T-helper 17 cell (primary cell): ENCODE results near the gene GPR17. TPM values are rescaled to one million over a fixed set of nuclear protein-coding genes. Genes with fewer than 3 reads are reported as not detected.

Experiments
- ATAC-seq: fragments of 150-1000 bp; cut with Tn5 transposase; 2 replicates; pipeline ENCODE4 v1.10.0; 2021; ENCODE audit warnings: mild to moderate bottlenecking, moderate library complexity
- DNase-seq, 3 donors: peaks; one replicate each; pipeline versions ENCODE4 v3.0.0 to v3.0.0-alpha.2; 2020 to 2021
- H3K9me3 ChIP-seq: one replicate; pipeline ENCODE4 v1.7.0; 2013; ENCODE audit warnings: low read length, mild to moderate bottlenecking; ENCODE audit not compliant: control insufficient read depth, poor library complexity, severe bottlenecking
- H3K27ac Mint-ChIP-seq: one replicate; pipeline ENCODE4 v1.8.0; 2022; ENCODE audit warnings: mild to moderate bottlenecking, moderate library complexity, mixed read lengths
- H3K27me3 Mint-ChIP-seq: one replicate; pipeline ENCODE4 v1.8.0; 2022; ENCODE audit warnings: mixed read lengths
- H3K36me3 Mint-ChIP-seq: one replicate; pipeline ENCODE4 v1.8.0; 2022; ENCODE audit warnings: low read depth, mixed read lengths
- H3K4me1 Mint-ChIP-seq: one replicate; pipeline ENCODE4 v1.8.0; 2022; ENCODE audit warnings: mild to moderate bottlenecking, mixed read lengths
- H3K4me3 Mint-ChIP-seq: one replicate; pipeline ENCODE4 v1.8.0; 2022; ENCODE audit warnings: mild to moderate bottlenecking, moderate library complexity, mixed read lengths
- total RNA-seq, 4 donors: library from RNA in 2 of 4; stranded (reverse) in 2 of 4; gene quantifications; one replicate each; pipeline ENCODE4 v1.2.3 and lab custom pipeline; 2022 to 2026

Gene GPR17
- total RNA-seq, 2 donors from 2014 or later = not detected

- no peaks in the 10 kb centered on the region for H3K4me1 Mint-ChIP-seq
- H3K27me3 Mint-ChIP-seq = peaks cover 25% of the 10 kb centered on the region
- ATAC-seq (no peak), DNase-seq (no peak)
- H3K36me3 Mint-ChIP-seq = no peaks in the 10 kb centered on the region
- H3K4me3 Mint-ChIP-seq = no peak overlapping the region
- no peaks in the 10 kb centered on the region for H3K9me3 ChIP-seq
- no peak overlapping the region for H3K27ac Mint-ChIP-seq
These were observed 39.6 kb downstream of the GPR17 start for GRCh38 chr2:127685410-127686080.

GRCh38 chr2:127688405-127688804, 42.5 kb downstream of the GPR17 start:
- DNase-seq = no peak
- Mint-ChIP-seq H3K4me3 (no peak overlapping the region), H3K36me3 (no peaks in the 10 kb centered on the region), H3K4me1 (no peaks in the 10 kb centered on the region), H3K27me3 (peaks cover 19% of the 10 kb centered on the region), H3K27ac (no peak overlapping the region)
- H3K9me3 ChIP-seq = no peaks in the 10 kb centered on the region
- ATAC-seq = no peak

GRCh38 chr2:127690696-127691095, 44.7 kb downstream of the GPR17 start:
- ATAC-seq (no peak), DNase-seq (no peak)
- no peaks in the 10 kb centered on the region for H3K36me3 Mint-ChIP-seq
- H3K4me1 Mint-ChIP-seq = no peaks in the 10 kb centered on the region
- no peak overlapping the region for H3K4me3 Mint-ChIP-seq
- no peaks in the 10 kb centered on the region for H3K9me3 ChIP-seq
- no peak overlapping the region for H3K27ac Mint-ChIP-seq
- peaks cover 7% of the 10 kb centered on the region for H3K27me3 Mint-ChIP-seq

GRCh38 chr2:127694986-127695385, 49.0 kb downstream of the GPR17 start:
- H3K4me3 Mint-ChIP-seq = no peak overlapping the region
- H3K9me3 ChIP-seq = no peaks in the 10 kb centered on the region
- no peak for ATAC-seq
- peaks cover 10% of the 10 kb centered on the region for H3K27me3 Mint-ChIP-seq
- no peak for DNase-seq
- no peak overlapping the region for H3K27ac Mint-ChIP-seq
- peaks cover 8% of the 10 kb centered on the region for H3K36me3 Mint-ChIP-seq
- no peaks in the 10 kb centered on the region for H3K4me1 Mint-ChIP-seq

GRCh38 chr2:127695491-127696472, 49.8 kb downstream of the GPR17 start:
- H3K4me1 Mint-ChIP-seq = peaks cover 7% of the 10 kb centered on the region
- peaks cover 8% of the 10 kb centered on the region for H3K36me3 Mint-ChIP-seq
- peaks cover 10% of the 10 kb centered on the region for H3K27me3 Mint-ChIP-seq
- H3K27ac Mint-ChIP-seq = no peak overlapping the region
- H3K4me3 Mint-ChIP-seq = no peak overlapping the region
- DNase-seq = no peak
- H3K9me3 ChIP-seq = no peaks in the 10 kb centered on the region
- ATAC-seq = peak; percentile 65

GRCh38 chr2:127697482-127698180, 51.7 kb downstream of the GPR17 start:
- H3K4me1 Mint-ChIP-seq = peaks cover 14% of the 10 kb centered on the region
- ATAC-seq = no peak

GRCh38 chr2:127698553-127699355, 52.8 kb downstream of the GPR17 start:
- no peak for ATAC-seq
- no peak overlapping the region for H3K27ac Mint-ChIP-seq
- peak overlapping the region; percentile 57 for H3K4me3 Mint-ChIP-seq

More at GRCh38 chr2:127697482-127698180, 51.7 kb downstream of the GPR17 start:
- no peak for DNase-seq
- peaks cover 8% of the 10 kb centered on the region for H3K36me3 Mint-ChIP-seq
- no peaks in the 10 kb centered on the region for H3K9me3 ChIP-seq
- H3K27ac Mint-ChIP-seq = no peak overlapping the region
- peaks cover 10% of the 10 kb centered on the region for H3K27me3 Mint-ChIP-seq
- H3K4me3 Mint-ChIP-seq = no peak overlapping the region

GRCh38 chr2:127700527-127701192, 54.7 kb downstream of the GPR17 start:
- peak overlapping the region; percentile 93 for H3K4me3 Mint-ChIP-seq
- peaks cover 10% of the 10 kb centered on the region for H3K27me3 Mint-ChIP-seq
- H3K36me3 Mint-ChIP-seq = peaks cover 8% of the 10 kb centered on the region
- ATAC-seq (no peak), DNase-seq (no peak)
- peak overlapping the region; percentile 91 for H3K27ac Mint-ChIP-seq
- peaks cover 23% of the 10 kb centered on the region for H3K4me1 Mint-ChIP-seq
- no peaks in the 10 kb centered on the region for H3K9me3 ChIP-seq

More at GRCh38 chr2:127698553-127699355, 52.8 kb downstream of the GPR17 start:
- H3K9me3 ChIP-seq = no peaks in the 10 kb centered on the region
- peaks cover 16% of the 10 kb centered on the region for H3K4me1 Mint-ChIP-seq
- peaks cover 8% of the 10 kb centered on the region for H3K36me3 Mint-ChIP-seq
- DNase-seq = no peak
- peaks cover 10% of the 10 kb centered on the region for H3K27me3 Mint-ChIP-seq

- Mint-ChIP-seq H3K4me3 (peak within 1 kb of the TSS; percentile 93), H3K36me3 (peaks cover 8% of the 10 kb centered on the region), H3K4me1 (peaks cover 25% of the 10 kb centered on the region), H3K27ac (peak within 1 kb of the TSS; percentile 93), H3K27me3 (peaks cover 10% of the 10 kb centered on the region)
- ATAC-seq (peak; percentile 79), DNase-seq (peak; percentile 77 to 80 (median 79))
- no peaks in the 10 kb centered on the region for H3K9me3 ChIP-seq
These were observed 55.3 kb downstream of the GPR17 start, which contains the start of gene SFT2D3 for GRCh38 chr2:127701193-127701650. Gene SFT2D3 (plus strand): TSS chr2:127701497. CDS start chr2:127701529, 32 bp downstream.

- Mint-ChIP-seq H3K27me3 (peaks cover 5% of the 10 kb centered on the region), H3K4me1 (peaks cover 28% of the 10 kb centered on the region), H3K36me3 (peaks cover 8% of the 10 kb centered on the region), H3K27ac (peak overlapping the region; percentile 93), H3K4me3 (peak overlapping the region; percentile 93)
- no peaks in the 10 kb centered on the region for H3K9me3 ChIP-seq
- ATAC-seq = peak; percentile 83
- DNase-seq = peak; percentile 71 to 72 (median 72)
These were observed 55.9 kb downstream of the GPR17 start for GRCh38 chr2:127701651-127702394.
